ENCODE measurements around the gene IGFBP1.

Gene IGFBP1

DNA sequence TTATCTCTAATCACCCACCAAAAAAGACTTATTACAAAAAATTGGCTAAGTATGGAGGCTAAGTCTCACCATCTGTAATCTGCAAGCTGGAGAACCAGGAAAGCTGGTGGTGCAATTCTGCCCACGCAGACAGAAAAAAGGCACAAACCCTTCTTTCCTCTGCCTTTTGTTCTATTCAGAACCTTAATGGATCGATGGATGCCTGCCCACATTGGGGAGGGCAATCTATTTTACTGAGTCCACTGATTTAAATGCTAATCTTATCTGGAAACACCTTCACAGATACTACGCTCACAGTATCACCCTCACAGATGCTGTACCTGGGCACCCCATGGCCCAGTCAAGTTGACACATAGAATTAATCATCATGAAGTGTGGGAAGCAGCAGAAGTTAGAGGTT lies 22.6 kb downstream of the IGFBP1 start:
- DNase-seq, result no peak

DNA sequence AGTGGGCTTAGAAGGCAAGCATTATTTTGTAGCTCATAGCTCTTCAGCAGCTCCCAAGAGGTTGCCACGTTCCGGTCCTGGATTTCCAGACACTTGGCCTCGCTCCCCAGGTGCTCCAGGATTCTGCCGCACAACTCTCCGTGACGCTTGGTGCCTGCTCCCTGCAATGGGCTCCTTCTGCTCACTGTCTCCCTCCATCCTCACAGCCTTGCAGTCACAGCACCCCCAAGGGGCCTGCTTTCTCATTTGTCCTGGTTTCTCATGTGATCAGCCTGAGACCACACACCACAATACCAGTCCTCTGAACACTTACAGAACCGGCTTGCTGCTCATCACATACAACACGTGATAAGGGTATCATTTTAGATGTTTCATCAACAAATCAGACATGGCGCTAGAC lies 23.0 kb downstream of the IGFBP1 start:
- DNase-seq, result no peak

DNA sequence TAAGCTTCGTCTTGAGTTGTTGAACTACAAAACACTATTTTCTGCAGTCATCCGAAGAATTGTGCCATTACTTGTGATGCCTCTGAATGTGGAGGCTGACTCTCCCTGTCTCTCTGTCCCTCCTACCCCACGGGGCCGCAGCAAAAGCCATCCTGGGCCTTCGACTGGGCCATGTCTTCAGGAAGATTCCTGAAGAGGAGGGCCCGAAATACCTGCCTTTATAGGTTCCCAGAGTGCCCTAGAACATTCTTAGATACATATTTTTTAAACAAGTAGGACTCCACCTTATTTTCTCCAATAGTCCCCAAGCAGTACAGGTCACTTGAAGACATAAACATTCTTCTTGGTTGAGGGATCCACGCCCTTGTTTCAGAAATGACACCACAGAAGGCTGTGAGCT lies 24.7 kb downstream of the IGFBP1 start:
- DNase-seq, result no peak

DNA sequence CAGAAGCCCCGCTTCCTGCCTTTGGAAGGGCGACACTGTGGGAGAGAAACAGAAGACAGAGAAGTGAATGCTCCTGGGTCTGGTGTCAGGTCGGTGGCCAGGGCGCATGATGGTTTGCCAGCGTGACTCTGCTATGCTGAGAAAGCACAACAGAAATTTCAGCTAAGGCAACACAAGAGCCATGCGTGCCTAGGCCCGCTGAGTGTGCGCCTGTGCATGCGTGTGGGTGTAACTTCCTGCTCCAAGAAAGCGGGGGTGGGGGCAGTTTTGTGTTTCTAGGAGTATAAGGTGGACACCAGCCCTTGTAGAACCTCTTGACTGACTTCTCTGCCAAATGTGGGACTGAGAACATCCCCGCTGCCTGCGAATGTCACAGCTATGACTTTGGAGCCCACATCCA lies 26.6 kb downstream of the IGFBP1 start:
- no peak for DNase-seq

DNA sequence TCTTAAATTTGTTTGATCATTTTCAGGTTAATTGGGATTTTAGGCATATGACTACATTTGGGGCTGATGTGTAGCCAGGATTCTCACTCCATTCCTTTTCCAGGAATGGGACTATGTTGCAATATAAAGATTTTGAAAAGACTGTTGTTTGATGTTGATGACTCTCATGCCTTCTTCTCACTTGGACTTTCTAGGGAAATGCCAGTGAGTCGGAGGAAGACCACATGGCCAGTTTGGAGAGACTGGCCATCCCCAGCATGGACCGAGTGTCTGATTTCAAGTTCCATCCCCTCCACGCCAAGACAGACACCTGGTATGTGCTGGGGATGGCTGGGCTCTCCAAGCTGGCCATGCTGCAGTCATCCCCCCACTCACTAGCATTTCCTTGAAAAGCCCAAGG lies 27.3 kb downstream of the IGFBP1 start:
- DNase-seq, result no peak

DNA sequence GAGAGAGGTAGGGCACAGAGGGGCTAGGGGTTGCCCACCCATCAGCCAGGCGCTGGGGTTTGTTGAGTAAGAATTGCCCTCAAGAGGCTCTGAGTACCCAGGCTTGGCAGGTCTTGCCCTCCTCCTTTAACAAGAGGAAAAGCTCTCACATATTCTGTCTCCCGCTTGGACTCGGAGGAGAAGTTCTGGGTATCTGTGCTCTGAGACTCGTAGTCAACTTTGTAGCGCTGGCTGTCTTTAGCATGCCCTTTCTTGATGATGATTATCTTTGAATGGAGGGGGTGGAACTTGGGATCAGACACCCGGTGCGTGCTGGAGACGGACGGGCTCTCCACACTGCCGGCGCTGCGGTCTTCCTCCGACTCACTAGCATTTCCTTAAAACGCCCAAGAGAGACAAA lies 28.8 kb downstream of the IGFBP1 start:
- no peak for DNase-seq

DNA sequence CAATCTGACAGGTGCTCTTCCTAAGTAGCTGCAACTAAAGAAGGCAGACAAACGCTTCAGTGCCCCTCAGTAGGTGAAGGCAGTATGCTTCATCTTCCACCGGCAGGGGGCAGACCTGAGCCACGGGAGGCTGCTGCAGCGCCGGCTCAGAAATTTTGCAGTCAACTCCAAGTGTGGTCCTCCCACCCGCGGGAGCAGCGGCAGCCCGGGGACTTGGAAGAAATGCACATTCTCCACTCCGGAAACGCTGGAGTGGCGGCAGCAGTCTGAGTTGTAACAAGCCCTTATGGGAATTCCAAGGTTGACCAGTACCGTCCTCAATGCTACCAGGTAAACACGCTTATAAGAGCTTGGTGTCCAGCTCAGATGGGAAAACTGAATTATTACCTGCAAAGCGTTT lies 29.4 kb downstream of the IGFBP1 start:
- peak; percentile 69 for DNase-seq

DNA sequence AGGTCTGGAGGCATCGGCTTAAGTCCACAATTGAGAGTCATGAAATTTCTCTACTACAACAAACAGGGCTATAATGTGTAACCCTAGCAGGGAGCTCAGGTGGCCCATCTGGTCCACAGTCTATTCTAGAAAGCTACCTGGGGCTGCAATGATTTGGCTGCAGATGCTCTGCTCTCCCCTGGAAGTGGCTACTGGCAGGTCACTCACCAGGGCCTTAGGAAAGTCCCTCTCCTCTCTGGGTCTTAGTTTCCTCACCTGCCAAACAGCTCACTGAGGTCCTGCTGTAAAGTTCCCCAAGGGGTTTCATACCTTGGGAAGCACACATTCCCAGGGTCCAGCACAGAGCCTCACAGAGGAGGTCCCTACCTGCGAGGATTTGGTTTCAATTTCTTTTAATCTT lies 30.3 kb downstream of the IGFBP1 start:
- no peak for DNase-seq

DNA sequence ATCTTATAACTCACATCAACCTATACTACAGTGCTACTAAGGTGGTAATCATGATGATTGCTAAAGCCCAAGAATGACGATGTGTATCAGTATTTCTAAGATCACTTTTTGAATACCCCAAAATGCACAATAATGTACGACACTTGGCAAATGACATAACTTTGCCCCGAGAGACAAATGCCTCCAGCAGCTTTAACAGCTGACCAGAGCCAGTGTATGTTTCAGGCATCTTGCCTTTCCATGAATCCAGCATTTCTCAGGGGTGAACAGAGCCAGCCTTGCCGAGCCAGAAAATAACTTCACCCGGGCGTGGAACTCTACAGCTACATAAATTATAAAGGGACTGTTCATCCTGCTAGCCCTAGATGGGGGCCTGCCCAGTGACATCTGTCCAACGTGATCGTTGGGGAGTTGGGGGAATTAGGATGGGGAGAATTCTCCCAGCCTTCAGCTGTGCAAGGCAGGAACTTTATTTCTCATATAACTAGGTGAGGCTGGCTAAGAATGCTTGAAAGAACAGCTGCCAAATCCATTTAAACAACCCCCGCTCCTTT lies 31.0 kb downstream of the IGFBP1 start:
- DNase-seq, result no peak

DNA sequence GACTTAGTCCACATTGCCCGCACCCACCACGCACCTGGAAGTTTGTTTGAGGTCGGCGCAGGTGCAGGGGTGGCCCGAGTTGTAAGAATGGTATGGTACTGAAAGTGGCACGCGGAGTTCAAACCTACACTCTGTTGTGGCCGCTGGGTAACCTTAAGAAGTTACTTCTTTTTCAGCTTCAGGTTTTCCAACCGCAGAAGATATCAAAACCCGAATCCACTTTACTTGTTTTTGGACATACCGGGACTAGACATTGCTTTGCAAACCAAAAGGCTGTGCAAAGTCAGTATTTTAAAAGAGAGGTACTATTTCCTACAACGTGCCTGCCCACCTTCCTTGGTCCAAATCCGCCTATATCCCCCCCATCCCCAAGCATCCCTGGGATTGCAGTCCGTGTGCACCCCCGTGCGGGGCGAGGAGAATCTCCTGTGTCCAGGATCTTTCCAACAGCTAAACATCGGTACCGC lies 31.7 kb downstream of the IGFBP1 start:
- DNase-seq, result no peak

DNA sequence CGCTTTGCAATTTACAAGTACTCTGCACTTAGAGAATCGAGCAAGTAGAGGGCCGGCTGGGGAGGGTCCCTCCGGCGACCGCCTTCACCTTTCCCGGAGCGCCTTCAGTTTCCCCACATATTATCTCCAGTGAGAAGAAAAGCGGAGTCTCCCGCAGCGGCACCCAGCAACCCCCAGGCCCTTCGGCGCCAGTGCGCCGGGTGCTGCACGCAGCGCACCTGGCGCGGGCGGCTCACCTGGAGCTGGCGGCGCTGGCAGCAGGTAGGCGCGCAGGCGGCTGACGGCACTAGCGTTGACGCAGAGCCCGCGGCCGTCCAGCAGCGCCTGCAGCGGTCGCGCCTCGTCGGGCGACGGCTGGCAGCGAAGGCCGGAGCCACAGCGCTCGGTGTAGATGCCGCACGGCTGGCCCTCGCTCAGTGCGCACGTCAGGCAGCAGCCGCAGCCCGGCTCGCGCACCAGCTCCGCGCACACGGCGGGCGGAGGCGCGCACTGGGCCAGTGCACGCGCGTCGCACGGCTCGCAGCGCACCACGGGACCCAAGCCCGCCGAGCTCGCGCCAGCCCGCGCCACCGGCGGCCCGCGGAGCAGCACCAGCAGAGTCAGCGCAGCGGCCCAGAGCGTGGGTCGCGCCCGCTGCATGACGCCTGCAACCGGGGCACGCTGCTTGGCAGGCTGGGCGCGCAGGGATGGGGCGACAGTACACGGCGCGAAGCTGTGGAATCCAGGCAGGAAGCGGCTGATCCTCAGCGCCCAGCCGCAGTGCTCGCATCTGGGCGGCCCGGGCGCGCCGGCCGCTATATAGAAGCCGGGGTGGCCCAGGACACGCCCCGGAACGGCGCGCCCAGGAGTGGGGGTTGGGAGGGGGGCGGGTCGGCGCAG lies 32.5 kb downstream of the IGFBP1 start, which contains the start of gene IGFBP3:
TSS of gene IGFBP3 (minus strand) at position 771 of the 879 bp plus-strand sequence. CDS start at position 639, 132 bp downstream.
- DNase-seq, result peak; percentile 75

DNA sequence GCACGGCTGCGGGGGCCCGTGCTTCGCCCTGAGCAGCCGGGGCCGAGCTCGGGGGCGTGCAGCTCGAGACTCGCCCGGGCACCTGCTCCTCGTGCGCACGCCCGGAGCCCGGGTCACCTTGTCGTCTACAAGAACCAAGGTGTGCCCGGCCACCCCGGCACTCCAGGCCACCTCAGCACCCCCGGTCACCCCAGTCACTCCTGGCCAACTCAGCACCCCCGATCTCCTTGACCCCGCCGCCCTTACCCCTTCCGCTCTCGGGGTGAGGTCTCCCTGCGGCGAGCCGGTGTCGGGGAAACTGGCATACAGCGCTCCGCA lies 33.1 kb downstream of the IGFBP1 start:
- DNase-seq, result no peak

DNA sequence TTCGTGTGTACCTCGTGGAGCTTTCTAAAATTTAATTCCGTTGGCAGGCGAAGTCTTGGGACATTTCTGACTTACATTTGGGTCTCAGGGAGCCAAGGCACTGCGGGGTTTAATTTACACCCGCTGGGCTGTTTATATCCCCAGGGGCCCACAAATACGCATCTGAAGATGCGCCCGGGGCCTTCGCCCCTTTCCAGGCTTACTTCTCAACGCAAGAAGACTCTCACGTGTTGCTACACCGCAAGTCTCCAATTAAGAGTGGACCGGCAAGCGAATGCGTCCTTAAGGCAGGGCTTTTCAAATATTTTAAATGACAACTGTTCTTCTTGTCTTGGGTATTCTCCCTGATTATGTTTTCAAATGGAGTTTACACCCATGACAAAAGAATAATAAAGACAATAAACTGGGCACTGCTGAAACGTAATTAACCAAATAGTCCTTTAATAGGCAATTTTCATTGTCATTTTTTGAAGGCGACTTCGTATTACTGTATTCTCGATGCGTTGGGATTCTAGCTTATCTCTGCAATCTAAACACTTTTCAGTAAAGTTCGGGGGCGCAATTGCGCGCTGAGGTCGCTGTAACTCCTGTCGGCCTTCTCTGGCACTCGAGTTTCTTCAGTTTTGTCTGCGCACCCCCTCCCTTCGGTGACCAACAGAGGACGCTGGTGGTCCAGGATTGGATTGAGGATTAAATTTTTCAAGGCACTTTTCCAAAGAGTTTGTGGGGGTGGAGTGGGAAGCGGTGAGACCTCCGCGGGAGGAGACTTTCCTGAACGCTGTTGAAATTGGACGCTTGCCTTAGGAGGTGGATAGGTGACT lies 33.6 kb downstream of the IGFBP1 start:
- no peak for DNase-seq

DNA sequence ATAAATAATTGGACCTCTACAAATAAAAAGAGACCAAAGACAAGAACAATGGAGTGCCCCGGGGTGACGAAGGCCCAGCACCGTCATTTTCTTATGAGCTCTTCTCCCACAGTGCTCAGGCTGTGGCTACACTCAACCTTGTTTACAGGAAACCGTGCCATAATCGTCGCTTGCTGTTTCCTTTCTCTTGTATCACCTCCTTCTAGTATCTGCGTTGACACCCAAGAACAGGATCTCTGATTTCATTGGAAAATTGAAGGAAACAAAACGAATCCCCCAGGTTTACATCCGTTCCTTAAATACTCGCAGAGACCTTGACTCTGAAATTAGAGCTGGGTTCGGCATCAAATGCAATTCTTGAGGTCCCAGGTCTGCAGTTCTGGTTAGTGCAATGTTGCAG lies 34.5 kb downstream of the IGFBP1 start:
- no peak for DNase-seq

DNA sequence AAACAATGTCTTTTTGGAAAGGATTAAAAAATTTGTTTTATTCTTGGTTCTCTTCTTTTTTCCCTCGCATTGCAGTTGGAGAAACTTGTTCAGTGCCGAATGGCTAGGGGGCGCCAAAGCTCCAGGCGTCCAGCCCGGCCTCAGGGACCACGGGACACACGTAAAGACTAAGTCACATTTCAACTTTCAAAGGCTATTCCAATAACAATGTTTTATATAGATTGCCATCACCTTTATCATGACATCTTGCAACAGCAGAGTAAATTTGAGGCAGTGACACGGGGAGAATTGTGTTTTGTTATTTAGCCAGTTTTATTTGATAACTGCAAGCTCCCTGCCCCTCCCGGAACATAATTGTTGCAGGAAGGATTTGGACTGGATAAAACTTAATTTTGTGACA lies 35.0 kb downstream of the IGFBP1 start:
- DNase-seq, result peak; percentile 51

DNA sequence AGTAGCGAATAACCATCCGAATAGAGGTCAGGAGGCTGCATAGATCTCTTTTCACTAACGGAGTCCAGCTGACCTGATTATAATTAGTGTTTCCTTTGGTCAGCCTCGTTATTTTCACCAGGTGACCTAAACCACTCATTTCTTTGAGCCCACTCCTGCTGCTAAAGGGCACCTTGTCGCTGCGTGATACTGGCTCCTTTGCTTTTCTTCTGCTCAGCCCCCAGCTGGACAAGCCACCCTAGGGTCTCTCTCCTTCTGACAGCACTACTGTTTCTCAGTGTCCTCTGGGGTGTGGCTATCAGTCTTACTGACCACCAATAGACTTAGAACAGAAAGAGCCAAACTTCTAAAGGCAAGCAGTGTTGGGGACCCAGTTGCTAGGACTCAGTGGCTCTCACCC lies 35.5 kb downstream of the IGFBP1 start:
- DNase-seq, result no peak

DNA sequence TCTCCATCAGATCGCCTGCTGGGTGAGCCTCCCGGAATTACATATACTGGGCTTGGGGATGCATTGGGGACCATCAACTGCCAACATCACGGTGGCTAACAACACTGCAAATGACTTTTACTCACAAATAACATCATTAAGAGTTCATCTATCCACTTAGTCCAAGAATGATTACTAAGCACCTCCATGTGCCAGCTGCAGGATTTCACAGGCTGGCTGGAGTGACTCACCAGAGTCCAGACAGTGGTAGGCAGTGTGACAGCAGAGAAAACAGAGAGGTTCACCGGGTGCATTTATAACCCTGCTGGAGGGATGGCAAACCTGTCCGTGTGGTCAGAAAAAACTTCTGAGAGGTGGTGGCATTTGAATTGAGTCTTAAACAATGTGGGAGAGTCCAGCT lies 36.0 kb downstream of the IGFBP1 start:
- no peak for DNase-seq

DNA sequence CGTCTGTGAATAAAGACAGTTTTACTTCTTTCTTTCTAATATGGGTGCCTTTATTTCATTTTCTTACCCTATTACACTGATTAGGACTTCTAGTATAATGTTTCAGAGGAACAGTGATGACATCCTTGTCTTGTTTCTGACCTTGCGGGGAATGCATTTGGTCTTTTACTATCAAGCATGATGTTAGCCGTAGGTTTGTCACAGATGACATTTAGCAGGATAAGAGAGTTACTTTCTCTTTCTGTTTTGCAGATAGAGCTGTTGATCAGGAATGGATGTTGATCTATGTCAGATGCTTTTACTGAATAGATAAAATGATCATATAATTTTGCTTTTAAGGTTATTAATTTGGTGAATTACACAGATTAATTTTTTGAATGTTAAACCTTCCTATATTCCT lies 39.4 kb downstream of the IGFBP1 start:
- DNase-seq, result no peak

DNA sequence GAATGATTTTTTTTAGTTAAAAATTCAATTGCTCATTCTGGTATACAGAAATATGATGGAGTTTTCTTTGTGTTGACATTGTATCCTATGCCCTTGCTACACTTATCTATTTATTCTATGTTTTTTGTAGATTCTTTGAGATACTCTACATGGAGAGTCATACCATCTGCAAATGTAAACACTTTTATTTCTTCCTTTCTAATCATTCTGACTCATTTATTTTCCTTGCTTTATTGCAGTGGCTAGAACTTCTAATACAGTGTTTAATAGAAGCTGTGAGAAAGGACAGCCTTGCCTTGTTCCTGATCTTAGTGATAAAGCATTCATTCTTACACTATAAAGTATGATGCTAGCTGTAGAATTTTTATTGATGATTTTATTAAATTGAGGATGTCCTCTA lies 42.7 kb downstream of the IGFBP1 start:
- no peak for DNase-seq

DNA sequence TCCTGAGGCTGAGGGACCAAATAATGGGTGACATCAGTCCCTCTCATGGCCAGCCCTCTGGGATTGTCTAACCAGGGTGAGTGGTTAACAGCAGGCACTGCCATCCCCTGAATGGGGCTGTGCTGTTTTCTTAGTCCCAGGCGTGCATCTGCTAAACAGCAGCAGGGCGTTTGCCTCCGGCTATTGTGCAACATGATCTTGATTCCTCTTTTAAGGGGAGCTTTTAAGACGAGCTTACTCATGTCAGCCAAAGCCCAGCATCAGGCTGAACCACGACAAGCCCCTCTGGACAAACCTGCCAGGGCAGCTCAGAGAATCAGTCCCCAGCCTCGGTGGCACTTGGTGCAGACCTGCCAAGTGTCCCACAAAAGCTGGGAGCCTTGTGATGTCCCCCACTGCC lies 49.0 kb downstream of the IGFBP1 start:
- peak; percentile 10 for DNase-seq

DNA sequence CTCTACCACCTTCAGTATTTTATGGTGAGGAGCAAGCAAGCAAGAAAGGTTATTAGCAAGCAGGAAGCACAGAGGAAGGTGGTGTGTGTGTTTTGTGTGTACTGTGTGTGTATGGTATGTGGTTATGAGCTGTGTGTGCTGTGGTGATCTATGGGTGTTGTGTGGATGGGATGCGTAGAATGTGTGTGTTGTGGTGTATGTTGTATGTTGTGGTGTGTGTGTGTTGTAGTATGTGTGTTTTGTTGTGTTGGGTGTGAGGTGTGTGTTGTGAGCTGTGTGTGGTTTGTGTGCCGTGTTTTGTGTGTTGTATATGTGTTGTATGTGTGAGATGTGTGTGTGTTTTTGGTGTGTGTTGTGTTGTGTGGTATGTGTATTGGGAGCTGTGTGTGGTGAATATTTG lies 49.6 kb downstream of the IGFBP1 start:
- DNase-seq, result no peak

DNA sequence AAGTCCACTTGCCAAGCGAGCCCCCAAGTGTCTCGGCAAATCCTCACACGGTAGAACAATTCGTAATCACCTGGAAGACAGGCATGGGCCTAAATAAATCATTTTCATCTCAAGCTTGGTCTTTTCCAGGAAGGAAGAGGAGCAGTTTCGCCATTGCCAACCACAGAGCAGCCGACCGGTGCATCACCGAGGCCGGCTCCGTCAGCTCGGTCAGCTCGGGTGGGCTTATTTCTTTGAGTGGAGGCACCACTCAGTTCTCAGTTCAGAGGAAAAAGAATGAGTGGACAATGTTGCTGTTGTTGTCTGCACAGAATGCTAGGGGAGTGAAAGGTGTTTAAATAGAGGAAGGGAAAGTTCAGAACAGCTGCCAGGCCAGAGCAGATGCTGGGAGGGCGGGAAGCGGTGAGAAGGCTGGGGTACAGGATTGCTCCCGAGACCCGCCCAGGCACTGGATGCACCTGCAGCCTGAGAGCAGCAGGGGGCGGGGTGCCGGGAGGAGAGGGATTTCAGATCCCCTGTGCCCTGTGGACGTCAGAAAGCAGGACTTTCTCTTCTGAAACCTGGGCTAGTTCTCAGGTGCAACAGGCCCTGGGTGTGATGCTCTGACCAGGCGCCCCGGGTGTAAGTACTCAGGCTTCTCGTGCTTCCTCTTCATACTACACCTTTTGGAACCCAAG lies 50.5 kb downstream of the IGFBP1 start:
- peak; percentile 18 for DNase-seq

DNA sequence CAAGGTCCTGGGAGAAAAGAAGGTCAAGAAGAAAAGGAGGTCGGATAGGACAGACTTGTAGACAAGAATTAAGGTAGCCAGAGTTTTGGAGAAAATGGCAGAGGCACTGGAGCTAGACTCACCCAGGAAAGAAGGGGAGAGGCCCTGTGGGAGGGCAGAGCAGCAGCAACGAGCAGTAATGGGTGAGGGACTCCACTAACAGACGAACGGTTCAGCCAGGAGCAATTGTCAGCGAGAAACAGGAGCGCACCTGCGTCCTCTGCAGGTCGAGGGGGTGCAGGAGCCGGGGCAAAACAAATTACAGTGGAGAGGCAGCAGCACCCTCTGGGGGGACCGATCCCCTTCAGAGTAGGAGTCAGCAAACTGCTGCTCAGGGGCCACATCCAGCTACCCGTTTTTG lies 51.3 kb downstream of the IGFBP1 start:
- no peak for DNase-seq
